ENCODE results near the gene PRSS38. TPM values are rescaled to one million over a fixed set of nuclear protein-coding genes. Genes with fewer than 3 reads are reported as not detected.

The PRSS38 gene
- total and polyA plus RNA-seq, 10 of the 15 experiments (the other 5 are each of a cell fraction or from before 2014, with no cell fraction given), result not detected

- no TSS peak for BruUV-seq (replicated peaks)
- ChIA-PET RAD21 (ENCODE audit: unreplicated experiment) (no interaction called here), POLR2A (no interaction called here)
Measured at GRCh38 chr1:227797144-227797543, 18.3 kb upstream of the PRSS38 start.

More at GRCh38 chr1:227797144-227797543, 18.3 kb upstream of the PRSS38 start:
- intact Hi-C loops (cut with micrococcal nuclease; ENCODE audit: unreplicated experiment) (no loop called here), in situ Hi-C loops (cut with MboI) (no loop called here)
- ATAC-seq (no peak), DNase-seq (ENCODE audit: low read depth, low spot score) (no peak), FAIRE-seq (no peak)
- Histone ChIP-seq H3K79me2 (ENCODE audit: control insufficient read depth, insufficient read depth, low read length) (no peaks in the 10 kb centered on the region), H3K9me3 (replicated peaks; ENCODE audit: control insufficient read depth, insufficient read depth, low read length) (no peaks in the 10 kb centered on the region), H3K4me1 (ENCODE audit: control insufficient read depth, insufficient read depth, low read length) (no peaks in the 10 kb centered on the region), H3K9ac (ENCODE audit: control insufficient read depth, insufficient read depth, low read length) (no peak overlapping the region), H2AFZ (ENCODE audit: control insufficient read depth, low read depth, low read length) (no peak overlapping the region), H3K4me3 (no peak overlapping the region), H3K27ac (ENCODE audit: control insufficient read depth, insufficient read depth) (no peak overlapping the region), H3K4me2 (ENCODE audit: control insufficient read depth, insufficient read depth) (no peak overlapping the region), H3K36me3 (ENCODE audit: control insufficient read depth in 2 of 2, insufficient read depth in 2 of 2, low read length in 1 of 2) (no peaks in the 10 kb centered on the region), H3K27me3 (replicated peaks in 1 of 2; ENCODE audit: control insufficient read depth in 2 of 2, insufficient read depth in 2 of 2, low read length in 1 of 2) (no peaks in the 10 kb centered on the region), H4K20me1 (ENCODE audit: control insufficient read depth, insufficient read depth) (no peaks in the 10 kb centered on the region)
- ChIA-PET CTCF (no interaction called here), SMC1A (ENCODE audit: uncharacterized antibody, unreplicated experiment) (no interaction called here)
- TF ChIP-seq JUND (IDR thresholded peaks at IDR 0.05; ENCODE audit: low read depth, low read length) (no peak), DPF2 (IDR thresholded peaks at IDR 0.05) (no peak), NR2C2 (IDR thresholded peaks at IDR 0.05; ENCODE audit: borderline replicate concordance, control insufficient read depth, insufficient read length, low read depth) (no peak), RUNX3 (IDR thresholded peaks at IDR 0.05; ENCODE audit: low read length) (no peak), BACH1 (IDR thresholded peaks at IDR 0.05; ENCODE audit: borderline replicate concordance) (no peak), PRDM15 (CRISPR knock-in tag; IDR thresholded peaks at IDR 0.05) (no peak), HCFC1 (IDR thresholded peaks at IDR 0.05; ENCODE audit: low read length) (no peak), NFIC (IDR thresholded peaks at IDR 0.05; ENCODE audit: low read depth, low read length) (no peak), POU2F2 (IDR thresholded peaks at IDR 0.05; ENCODE audit: borderline replicate concordance, low read depth, low read length) (no peak), HDGF (IDR thresholded peaks at IDR 0.05) (no peak), USF2 (IDR thresholded peaks at IDR 0.05; ENCODE audit: borderline replicate concordance, low read depth, low read length) (no peak), MEF2B (IDR thresholded peaks at IDR 0.05; ENCODE audit: partially characterized antibody, poor library complexity, severe bottlenecking) (no peak), SMARCA5 (IDR thresholded peaks at IDR 0.05) (no peak), RELA (IDR thresholded peaks at IDR 0.05; ENCODE audit: borderline replicate concordance, partially characterized antibody) (no peak), ZBED1 (IDR thresholded peaks at IDR 0.05; ENCODE audit: borderline replicate concordance) (no peak), MYB (IDR thresholded peaks at IDR 0.05; ENCODE audit: borderline replicate concordance, low read depth, low read length) (no peak), GABPA (IDR thresholded peaks at IDR 0.05; ENCODE audit: low read depth) (no peak)
- 43% methylated on average over 3 of the region's 3 CpGs for WGBS (ENCODE audit: insufficient coverage, insufficient replicate concordance, low lambda C conversion rate, missing lambda C conversion rate)

Data from GM12878 (cell line).